Ishikawa (cell line): ENCODE measurements around the gene ZNF423.

ENCODE experiments used
- CEBPB ChIP-seq: IDR thresholded peaks from 2 replicates; pipeline ENCODE4 v1.6.1; 2012
- CREB1 ChIP-seq: IDR thresholded peaks from 2 replicates; pipeline ENCODE4 v1.6.1; 2012; ENCODE audit warnings: low read depth
- EGR1 ChIP-seq: IDR thresholded peaks from 2 replicates; pipeline ENCODE4 v1.6.1; 2012
- EP300 ChIP-seq: IDR thresholded peaks from 2 replicates; pipeline ENCODE4 v1.6.1; 2012; ENCODE audit warnings: borderline replicate concordance
- FOXM1 ChIP-seq: IDR thresholded peaks from 2 replicates; pipeline ENCODE4 v1.6.1; 2012; ENCODE audit warnings: low read depth, borderline replicate concordance
- NFIC ChIP-seq: IDR thresholded peaks from 2 replicates; pipeline ENCODE4 v1.6.1; 2012
- RAD21 ChIP-seq: IDR thresholded peaks from 2 replicates; pipeline ENCODE4 v1.6.1; 2012; ENCODE audit warnings: low read depth
- TAF1 ChIP-seq: IDR thresholded peaks from 2 replicates; pipeline ENCODE4 v1.6.1; 2012; ENCODE audit warnings: low read depth, mild to moderate bottlenecking
- TCF12 ChIP-seq: IDR thresholded peaks from 2 replicates; pipeline ENCODE4 v1.6.1; 2012; ENCODE audit warnings: low read depth
- TEAD4 ChIP-seq: IDR thresholded peaks from 2 replicates; pipeline ENCODE4 v1.6.1; 2012
- YY1 ChIP-seq: IDR thresholded peaks from 2 replicates; pipeline ENCODE4 v1.6.1; 2012; ENCODE audit warnings: low read depth
- ZBTB7A ChIP-seq: IDR thresholded peaks from 2 replicates; pipeline ENCODE4 v1.6.1; 2012; ENCODE audit warnings: low read depth
- TF ChIP-seq, protein P1 (sequence below): IDR thresholded peaks from 2 replicates; pipeline ENCODE4 v1.6.1; 2012
- TF ChIP-seq, protein P2 (sequence below): IDR thresholded peaks from 2 replicates; pipeline ENCODE4 v1.6.1; 2012
- TF ChIP-seq, protein P3 (sequence below): IDR thresholded peaks from 2 replicates; pipeline ENCODE4 v1.6.1; 2012; ENCODE audit warnings: low read depth, mild to moderate bottlenecking

ZNF423 gene

DNA sequence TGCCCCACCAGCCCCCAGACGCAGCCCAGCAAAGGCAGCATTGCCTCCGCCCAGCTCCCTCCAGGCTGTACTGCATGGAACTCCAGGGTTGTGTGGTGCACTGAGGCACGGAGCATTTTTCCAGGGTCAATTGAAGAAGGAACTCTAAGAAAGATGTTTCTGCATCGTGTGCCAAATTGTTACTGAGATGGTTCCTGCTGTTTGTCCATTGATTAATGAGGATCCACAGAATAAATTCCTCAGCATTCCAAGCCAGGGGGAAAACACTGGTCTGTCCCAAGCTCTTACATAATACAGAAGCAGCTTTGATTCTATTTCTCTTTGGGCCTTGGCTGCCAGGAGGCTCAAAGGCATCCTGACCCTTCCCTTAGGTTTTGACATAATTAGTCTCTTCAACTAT lies 80.9 kb downstream of the ZNF423 start:
- no peak for TF ChIP-seq YY1
- TF ChIP-seq TEAD4 = no peak

DNA sequence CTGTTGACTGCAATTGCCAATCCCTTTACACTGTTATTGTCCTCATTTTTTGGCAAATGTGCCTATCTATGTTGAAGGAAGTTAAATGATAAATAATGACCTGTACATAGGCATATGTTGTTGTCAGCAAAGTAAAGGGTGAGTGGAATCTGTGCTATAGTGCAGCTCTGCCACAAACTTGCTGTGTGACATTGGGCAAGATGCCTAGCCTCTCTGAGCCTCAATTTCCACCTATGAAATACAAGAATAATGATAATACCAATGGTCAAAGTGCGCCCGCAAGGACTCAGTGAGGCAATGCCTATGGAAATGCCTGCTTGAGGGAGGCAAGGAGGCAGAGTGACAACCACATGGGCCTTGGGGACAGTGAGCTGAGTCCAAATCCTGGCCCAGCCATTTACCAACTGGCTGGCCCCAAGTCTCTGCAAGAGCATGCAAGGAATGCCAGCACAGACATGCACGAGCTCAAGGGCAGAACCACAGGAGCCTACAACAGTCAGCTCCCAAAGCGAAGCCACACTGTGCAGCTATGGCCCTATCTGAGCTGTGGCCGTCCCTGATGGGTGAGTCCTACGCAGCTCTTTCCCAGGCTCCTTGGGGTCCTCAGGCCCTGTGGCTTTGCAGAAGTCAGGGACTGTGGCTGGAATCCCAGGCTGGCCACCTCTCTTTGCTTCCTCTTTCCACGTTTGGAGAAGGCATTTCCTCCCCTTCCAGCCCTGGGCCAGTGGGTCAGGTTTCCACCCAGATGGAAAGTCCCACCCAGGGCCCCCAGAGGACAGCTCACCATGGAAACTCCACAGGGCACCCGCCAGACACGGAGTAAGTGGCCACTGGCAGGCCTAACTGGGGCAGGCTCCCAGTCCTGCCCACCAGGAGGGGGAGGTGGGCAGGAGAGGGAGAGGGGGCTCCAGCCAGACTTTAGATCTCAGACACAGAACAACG lies 82.1 kb downstream of the ZNF423 start:
- no peak for TF ChIP-seq TCF12

DNA sequence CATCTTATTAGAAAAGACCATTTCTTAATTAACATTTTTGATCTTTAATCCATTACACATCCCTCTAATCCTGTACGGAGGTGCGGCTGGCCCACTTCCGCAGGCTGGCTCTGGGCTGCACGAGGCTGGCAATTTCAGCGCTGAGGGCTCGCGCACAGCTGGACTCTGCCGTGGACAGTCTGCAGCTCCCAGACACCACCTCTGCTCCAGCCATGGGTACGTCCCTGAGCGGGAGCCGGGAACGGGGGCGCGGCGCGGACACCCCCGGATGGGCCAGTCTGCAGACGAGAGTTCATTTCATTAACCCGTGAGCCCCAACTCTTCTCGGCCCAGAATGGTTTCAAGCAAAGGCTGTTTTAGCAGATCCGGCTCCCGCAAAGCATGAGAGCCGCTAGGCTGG lies 87.9 kb downstream of the ZNF423 start:
- no peak for TF ChIP-seq EP300
- TF ChIP-seq TAF1 = no peak
- no peak for TF ChIP-seq CREB1
- no peak for TF ChIP-seq YY1
- TF ChIP-seq FOXM1 = no peak
- no peak for TF ChIP-seq EGR1
- TF ChIP-seq, protein P1, sequence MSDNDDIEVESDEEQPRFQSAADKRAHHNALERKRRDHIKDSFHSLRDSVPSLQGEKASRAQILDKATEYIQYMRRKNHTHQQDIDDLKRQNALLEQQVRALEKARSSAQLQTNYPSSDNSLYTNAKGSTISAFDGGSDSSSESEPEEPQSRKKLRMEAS = no peak
- TF ChIP-seq NFIC = no peak
- no peak for TF ChIP-seq RAD21
- no peak for TF ChIP-seq CEBPB
- no peak for TF ChIP-seq TEAD4
- TF ChIP-seq, protein P2, sequence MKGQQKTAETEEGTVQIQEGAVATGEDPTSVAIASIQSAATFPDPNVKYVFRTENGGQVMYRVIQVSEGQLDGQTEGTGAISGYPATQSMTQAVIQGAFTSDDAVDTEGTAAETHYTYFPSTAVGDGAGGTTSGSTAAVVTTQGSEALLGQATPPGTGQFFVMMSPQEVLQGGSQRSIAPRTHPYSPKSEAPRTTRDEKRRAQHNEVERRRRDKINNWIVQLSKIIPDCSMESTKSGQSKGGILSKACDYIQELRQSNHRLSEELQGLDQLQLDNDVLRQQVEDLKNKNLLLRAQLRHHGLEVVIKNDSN = no peak
- TF ChIP-seq ZBTB7A = no peak
- TF ChIP-seq, protein P3, sequence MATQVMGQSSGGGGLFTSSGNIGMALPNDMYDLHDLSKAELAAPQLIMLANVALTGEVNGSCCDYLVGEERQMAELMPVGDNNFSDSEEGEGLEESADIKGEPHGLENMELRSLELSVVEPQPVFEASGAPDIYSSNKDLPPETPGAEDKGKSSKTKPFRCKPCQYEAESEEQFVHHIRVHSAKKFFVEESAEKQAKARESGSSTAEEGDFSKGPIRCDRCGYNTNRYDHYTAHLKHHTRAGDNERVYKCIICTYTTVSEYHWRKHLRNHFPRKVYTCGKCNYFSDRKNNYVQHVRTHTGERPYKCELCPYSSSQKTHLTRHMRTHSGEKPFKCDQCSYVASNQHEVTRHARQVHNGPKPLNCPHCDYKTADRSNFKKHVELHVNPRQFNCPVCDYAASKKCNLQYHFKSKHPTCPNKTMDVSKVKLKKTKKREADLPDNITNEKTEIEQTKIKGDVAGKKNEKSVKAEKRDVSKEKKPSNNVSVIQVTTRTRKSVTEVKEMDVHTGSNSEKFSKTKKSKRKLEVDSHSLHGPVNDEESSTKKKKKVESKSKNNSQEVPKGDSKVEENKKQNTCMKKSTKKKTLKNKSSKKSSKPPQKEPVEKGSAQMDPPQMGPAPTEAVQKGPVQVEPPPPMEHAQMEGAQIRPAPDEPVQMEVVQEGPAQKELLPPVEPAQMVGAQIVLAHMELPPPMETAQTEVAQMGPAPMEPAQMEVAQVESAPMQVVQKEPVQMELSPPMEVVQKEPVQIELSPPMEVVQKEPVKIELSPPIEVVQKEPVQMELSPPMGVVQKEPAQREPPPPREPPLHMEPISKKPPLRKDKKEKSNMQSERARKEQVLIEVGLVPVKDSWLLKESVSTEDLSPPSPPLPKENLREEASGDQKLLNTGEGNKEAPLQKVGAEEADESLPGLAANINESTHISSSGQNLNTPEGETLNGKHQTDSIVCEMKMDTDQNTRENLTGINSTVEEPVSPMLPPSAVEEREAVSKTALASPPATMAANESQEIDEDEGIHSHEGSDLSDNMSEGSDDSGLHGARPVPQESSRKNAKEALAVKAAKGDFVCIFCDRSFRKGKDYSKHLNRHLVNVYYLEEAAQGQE = no peak
- TF ChIP-seq TCF12 = no peak

DNA sequence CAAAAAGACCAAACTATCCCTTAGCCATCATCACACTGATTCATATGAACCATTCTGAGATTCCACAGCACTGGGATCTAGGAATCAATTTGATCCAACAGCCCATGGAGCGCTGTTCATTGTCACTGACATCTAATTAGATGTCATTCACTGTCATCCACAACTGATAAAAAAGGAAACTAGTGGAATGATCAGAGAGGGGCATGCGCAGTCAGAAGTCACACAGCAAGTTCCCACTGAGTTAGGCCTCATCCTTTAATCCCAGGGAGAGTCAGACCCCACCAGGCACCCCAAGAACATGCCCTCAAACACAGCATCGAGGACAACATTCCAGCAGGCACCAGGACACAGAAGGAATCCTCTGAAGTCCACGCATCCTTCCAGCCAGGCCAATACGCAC lies 88.5 kb downstream of the ZNF423 start:
- TF ChIP-seq CEBPB = no peak
- no peak for TF ChIP-seq ZBTB7A

DNA sequence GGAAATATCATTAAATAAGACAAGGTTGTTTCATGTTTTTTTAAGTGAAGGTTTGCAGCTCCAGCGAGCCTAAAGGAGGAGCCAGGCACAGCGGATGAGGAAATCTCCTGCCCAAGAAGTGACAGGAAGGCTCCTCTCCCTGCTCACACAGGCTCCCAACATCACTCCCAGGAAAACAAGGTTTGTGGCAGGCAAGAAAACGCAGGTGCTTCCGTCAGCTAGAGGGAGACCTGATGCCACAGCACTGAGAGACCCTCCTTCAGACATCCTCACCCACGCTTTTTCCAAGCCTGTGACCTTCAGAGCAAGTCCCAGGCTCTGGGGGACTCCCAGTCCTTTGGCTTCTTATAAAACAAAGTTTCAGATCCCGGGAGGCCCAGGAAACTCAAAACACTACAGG lies 89.7 kb downstream of the ZNF423 start:
- TF ChIP-seq, protein P3 = no peak
- TF ChIP-seq TEAD4 = no peak
- TF ChIP-seq RAD21 = no peak
- TF ChIP-seq, protein P2 = no peak
- TF ChIP-seq CREB1 = no peak
- no peak for TF ChIP-seq EGR1
- TF ChIP-seq, protein P1 = no peak
- TF ChIP-seq TAF1 = no peak
- no peak for TF ChIP-seq ZBTB7A
- no peak for TF ChIP-seq YY1
- TF ChIP-seq EP300 = no peak
- TF ChIP-seq TCF12 = no peak
- no peak for TF ChIP-seq FOXM1

DNA sequence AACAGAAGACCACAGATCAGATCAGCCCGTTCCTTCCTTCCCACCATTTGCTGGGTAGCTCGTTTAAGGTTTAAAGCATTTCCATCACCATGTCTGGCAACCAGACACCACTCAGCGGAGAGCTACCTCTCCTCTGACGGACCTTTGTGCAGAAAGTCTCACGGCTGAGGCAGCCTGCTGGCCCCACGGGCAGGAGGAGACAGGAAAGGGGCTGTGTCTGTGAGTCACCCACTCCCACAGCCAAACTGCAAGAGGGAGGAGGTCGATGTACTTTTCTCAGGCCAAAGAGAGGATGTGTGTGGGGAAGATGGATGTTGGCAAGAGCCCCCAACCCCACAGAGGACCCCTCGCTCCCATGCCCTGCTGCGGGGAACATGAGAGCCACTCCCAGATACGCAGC lies 92.1 kb downstream of the ZNF423 start:
- TF ChIP-seq TCF12 (no peak), NFIC (no peak), TEAD4 (no peak), FOXM1 (no peak), YY1 (no peak), CEBPB (no peak), EGR1 (no peak), ZBTB7A (no peak), TAF1 (no peak), RAD21 (no peak), EP300 (no peak)
- TF ChIP-seq, protein P1 = no peak
